Adrenal gland (tissue), 12 donors: Measurements from ENCODE around the gene SLC25A21. TPM values are rescaled to one million over a fixed set of nuclear protein-coding genes. Genes with fewer than 3 reads are reported as not detected.

Experiments used
- DNase-seq, 7 donors: peaks; one replicate each; pipeline ENCODE4 v3.0.0-alpha.2; 2019 to 2020
- H3K27ac ChIP-seq, 5 donors: fragments of 200-600 bp; sonication (generic) in 4 of 5; 1 replicate in 3 of 5; 2 replicates in 2 of 5; pipeline versions ENCODE4 v1.5.1 to v1.8.0; 2016 to 2020; ENCODE audit warnings: mild to moderate bottlenecking in 1 of 5
- H3K27me3 ChIP-seq: fragments of 200-600 bp; 2 replicates; pipeline ENCODE4 v1.8.0; 2021
- H3K36me3 ChIP-seq, 2 donors: fragments of 200-600 bp; replicated peaks in 1 of 2; 1 replicate in 1 of 2; 2 replicates in 1 of 2; pipeline versions ENCODE4 v1.5.1 to v1.8.0; 2018 to 2022
- H3K4me1 ChIP-seq, 2 donors: fragments of 200-600 bp; replicated peaks in 1 of 2; 1 replicate in 1 of 2; 2 replicates in 1 of 2; pipeline versions ENCODE4 v1.5.1 to v1.8.0; 2018 to 2021
- H3K4me3 ChIP-seq, 4 donors: fragments of 200-600 bp; sonication (generic) in 3 of 4; one replicate each; pipeline ENCODE4 v1.5.1; 2016 to 2018
- H3K9me3 ChIP-seq, 3 donors: fragments of 200-600 bp; sonication (generic) in 1 of 3; replicated peaks in 1 of 3; 1 replicate in 2 of 3; 2 replicates in 1 of 3; pipeline versions ENCODE4 v1.5.1 to v1.8.0; 2016 to 2021
- POLR2A ChIP-seq, 2 donors: fragments of 450-650 bp; IDR thresholded peaks; one replicate each; pipeline ENCODE4 v1.6.1; 2017; ENCODE audit warnings: antibody characterized with exemption in 2 of 2, mild to moderate bottlenecking in 2 of 2, moderate library complexity in 1 of 2
- WGBS, 4 donors: extraction: QIAGEN DNeasy Blood & Tissue Kit in 2 of 4; methylation state at CpG; one replicate each; pipeline versions ENCODE4 v1.1.5 to v1.1.7; 2013 to 2017; 5-methylcytosine and 5-hydroxymethylcytosine counted together
- intact Hi-C, 2 donors: fragments of 100-400 bp; cut with DNase I; formaldehyde crosslinking; loops; one replicate each; pipeline versions ENCODE4 v1.14.1 to v1.15.0; 2022 to 2023
- polyA plus RNA-seq, 3 donors: library from polyadenylated mRNA; stranded (reverse); fragments of 200-250 nt in 2 of 3; fragments of 350-450 nt in 1 of 3; fragmentation: Illumina TruSeq in 1 of 3; extraction: RNeasy Lipid Tissue Mini Kit (QIAGEN cat#74804) in 1 of 3; gene quantifications; one replicate each; pipeline ENCODE4 v1.2.3, GENCODE V29; 2013 to 2014
- total RNA-seq, 9 donors: library from RNA; depleted of rRNA in 4 of 9; stranded (reverse); fragments of >200 nt in 4 of 9; fragments of 120-200 nt in 1 of 9; fragmentation: NEBNext Ultra II Directional in 1 of 9; extraction: Animal tissue kit (Norgen Biotek cat#: 25700) in 1 of 9; gene quantifications; one replicate each; pipeline versions ENCODE4 v1.1.0 to v1.2.4, GENCODE V29; 2013 to 2023
- TF ChIP-seq, protein P1 (sequence below), 6 experiments: fragments of 450-650 bp in 4 of 6; fragments of 200-600 bp in 2 of 6; sonication (generic) in 1 of 6; IDR thresholded peaks; 1 replicate in 5 of 6; 2 replicates in 1 of 6; pipeline versions ENCODE4 v1.5.1 to v1.8.0; 2016 to 2021; ENCODE audit warnings: antibody characterized with exemption in 6 of 6, mild to moderate bottlenecking in 2 of 6, moderate library complexity in 1 of 6
- donor health status: healthy with polysubstance abuse.
- donor health status: Bipolar disorder and iron deficiency.
- donor health status: DM: yes; HTN: yes; CAD: no.
- donor health status: DM: no; HTN: no; CAD: no.
- donor health status: DM: no; HTN: no; CAD: no.
- donor health status: DM: yes; HTN: yes; CAD: no.

The SLC25A21 gene
- total and polyA plus RNA-seq, 12 donors: 0.14 to 3.8 (median 0.56) TPM

DNA sequence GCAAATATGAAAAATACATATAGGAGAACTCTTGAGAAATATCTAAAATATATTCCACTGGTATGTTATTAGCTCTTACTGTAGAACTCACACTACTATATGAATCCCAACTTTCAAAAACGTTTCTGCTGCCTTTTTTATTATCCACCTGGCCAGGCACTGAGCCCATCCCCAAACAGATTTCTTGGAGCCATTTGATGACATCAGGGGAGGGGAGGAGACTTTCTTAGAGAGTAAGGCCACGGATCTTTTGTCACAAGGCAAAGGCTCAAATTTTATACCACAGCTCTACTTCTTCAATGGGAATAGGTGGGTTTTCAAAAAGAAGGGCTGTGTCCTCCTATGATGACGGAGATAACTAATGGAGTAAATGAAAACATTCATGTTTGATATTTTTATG, 83.0 kb downstream of the SLC25A21 start:
- DNase-seq: no peak
- Histone ChIP-seq H3K9me3 (no peaks in the 10 kb centered on the region), H3K27ac (no peak overlapping the region), H3K4me3 (no peak overlapping the region), H3K4me1 (no peaks in the 10 kb centered on the region), H3K27me3 (no peaks in the 10 kb centered on the region), H3K36me3 (no peaks in the 10 kb centered on the region)
- intact Hi-C loops: no loop called here
- WGBS, 4 donors: 50 to 76% (median 66%) methylated on average over 3 of the region's 3 CpGs
- TF ChIP-seq POLR2A (IDR thresholded peaks at IDR 0.05): no peak
- TF ChIP-seq, protein P1, sequence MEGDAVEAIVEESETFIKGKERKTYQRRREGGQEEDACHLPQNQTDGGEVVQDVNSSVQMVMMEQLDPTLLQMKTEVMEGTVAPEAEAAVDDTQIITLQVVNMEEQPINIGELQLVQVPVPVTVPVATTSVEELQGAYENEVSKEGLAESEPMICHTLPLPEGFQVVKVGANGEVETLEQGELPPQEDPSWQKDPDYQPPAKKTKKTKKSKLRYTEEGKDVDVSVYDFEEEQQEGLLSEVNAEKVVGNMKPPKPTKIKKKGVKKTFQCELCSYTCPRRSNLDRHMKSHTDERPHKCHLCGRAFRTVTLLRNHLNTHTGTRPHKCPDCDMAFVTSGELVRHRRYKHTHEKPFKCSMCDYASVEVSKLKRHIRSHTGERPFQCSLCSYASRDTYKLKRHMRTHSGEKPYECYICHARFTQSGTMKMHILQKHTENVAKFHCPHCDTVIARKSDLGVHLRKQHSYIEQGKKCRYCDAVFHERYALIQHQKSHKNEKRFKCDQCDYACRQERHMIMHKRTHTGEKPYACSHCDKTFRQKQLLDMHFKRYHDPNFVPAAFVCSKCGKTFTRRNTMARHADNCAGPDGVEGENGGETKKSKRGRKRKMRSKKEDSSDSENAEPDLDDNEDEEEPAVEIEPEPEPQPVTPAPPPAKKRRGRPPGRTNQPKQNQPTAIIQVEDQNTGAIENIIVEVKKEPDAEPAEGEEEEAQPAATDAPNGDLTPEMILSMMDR (IDR thresholded peaks at IDR 0.05): no peak

- Histone ChIP-seq H3K27me3 (no peaks in the 10 kb centered on the region), H3K4me1 (no peaks in the 10 kb centered on the region), H3K4me3 (no peak overlapping the region), H3K27ac (no peak overlapping the region), H3K9me3 (no peaks in the 10 kb centered on the region), H3K36me3 (no peaks in the 10 kb centered on the region)
- TF ChIP-seq, protein P1 (IDR thresholded peaks at IDR 0.05): no peak
- no peak for TF ChIP-seq POLR2A (IDR thresholded peaks at IDR 0.05)
- no peak for DNase-seq
- intact Hi-C loops: no loop called here
- WGBS, 4 donors: 71 to 79% (median 76%) methylated on average over 9 of the region's 9 CpGs
Observed at GRCh38 chr14:37088356-37089215, 83.8 kb downstream of the SLC25A21 start.

- Histone ChIP-seq H3K9me3 (no peaks in the 10 kb centered on the region), H3K4me3 (no peak overlapping the region), H3K4me1 (no peaks in the 10 kb centered on the region), H3K27me3 (no peaks in the 10 kb centered on the region), H3K27ac (no peak overlapping the region), H3K36me3 (no peaks in the 10 kb centered on the region)
- no peak for TF ChIP-seq POLR2A (IDR thresholded peaks at IDR 0.05)
- TF ChIP-seq, protein P1 (IDR thresholded peaks at IDR 0.05): no peak
- intact Hi-C loops: no loop called here
- no peak for DNase-seq
- WGBS, 4 donors: 84 to 94% (median 87%) methylated on average over 3 of the region's 3 CpGs
Observed at GRCh38 chr14:37087520-37087919, 84.9 kb downstream of the SLC25A21 start.

- Histone ChIP-seq H3K4me1 (no peaks in the 10 kb centered on the region), H3K27me3 (no peaks in the 10 kb centered on the region), H3K4me3 (no peak overlapping the region), H3K27ac (no peak overlapping the region), H3K36me3 (no peaks in the 10 kb centered on the region), H3K9me3 (no peaks in the 10 kb centered on the region)
- TF ChIP-seq, protein P1 (IDR thresholded peaks at IDR 0.05): no peak
- TF ChIP-seq POLR2A (IDR thresholded peaks at IDR 0.05): no peak
- intact Hi-C loops: no loop called here
- 65 to 81% (median 71%) methylated on average over 5 of the region's 5 CpGs for WGBS, 4 donors
- DNase-seq: no peak
Observed at GRCh38 chr14:37083599-37083998, 88.8 kb downstream of the SLC25A21 start.
